ENCODE results near the gene MED16.
"Not testable (repeated sequence)": the region's sequence is repeated elsewhere in the genome, so short reads cannot be mapped to it uniquely, and the experiment has no call there.

Gene MED16

GRCh38 chr19:827710-828321, 65.2 kb downstream of the MED16 start, which contains the start of gene AZU1:
AZU1 (plus strand) TSS chr19:827837; CDS start chr19:827847, 10 bp downstream.
- DNase-seq (ENCODE audit: low read depth in 2 of 2), result no peak

GRCh38 chr19:827314-827709, 65.7 kb downstream of the MED16 start:
- no peak for DNase-seq (ENCODE audit: low read depth in 2 of 2)

DNA sequence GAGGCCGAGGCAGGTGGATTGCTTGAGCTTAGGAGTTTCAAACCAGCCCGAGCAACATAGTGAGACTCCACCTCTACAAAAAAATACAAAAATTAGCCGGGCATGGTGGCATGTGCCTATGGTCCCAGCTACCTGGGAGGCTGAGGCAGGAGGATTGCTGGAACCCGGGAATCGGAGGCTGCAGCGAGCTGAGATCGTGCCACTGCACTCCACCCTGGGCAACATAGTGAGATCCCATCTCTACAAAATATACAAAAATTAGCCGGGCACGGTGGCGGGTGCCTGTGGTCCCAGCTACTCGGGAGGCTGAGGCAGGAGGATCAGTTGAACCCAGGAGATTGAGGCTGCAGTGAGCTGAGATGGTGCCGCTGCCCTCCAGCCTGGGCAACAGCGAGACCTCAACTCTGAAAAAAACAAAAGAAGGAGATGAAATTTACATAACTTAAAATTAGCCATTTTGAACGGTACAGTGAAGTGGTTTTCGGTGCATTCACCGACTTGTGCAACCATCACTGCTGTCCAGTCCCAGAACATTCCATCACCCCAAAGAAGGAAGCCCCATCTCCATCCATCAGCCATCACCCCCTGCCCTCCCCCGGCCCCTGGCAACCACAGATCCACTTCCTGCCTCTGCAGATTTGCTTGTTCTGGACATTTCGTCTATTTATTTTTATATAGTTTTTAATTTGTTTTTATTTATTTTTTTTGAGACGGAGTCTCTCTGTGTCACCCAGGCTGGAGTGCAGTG, 66.9 kb downstream of the MED16 start:
- no peak for DNase-seq (ENCODE audit: low read depth in 2 of 2)

GRCh38 chr19:824885-825284, 68.1 kb downstream of the MED16 start:
- no peak for DNase-seq (ENCODE audit: low read depth in 2 of 2)

GRCh38 chr19:823565-824121, 69.3 kb downstream of the MED16 start:
- no peak for DNase-seq (ENCODE audit: low read depth in 2 of 2)

DNA sequence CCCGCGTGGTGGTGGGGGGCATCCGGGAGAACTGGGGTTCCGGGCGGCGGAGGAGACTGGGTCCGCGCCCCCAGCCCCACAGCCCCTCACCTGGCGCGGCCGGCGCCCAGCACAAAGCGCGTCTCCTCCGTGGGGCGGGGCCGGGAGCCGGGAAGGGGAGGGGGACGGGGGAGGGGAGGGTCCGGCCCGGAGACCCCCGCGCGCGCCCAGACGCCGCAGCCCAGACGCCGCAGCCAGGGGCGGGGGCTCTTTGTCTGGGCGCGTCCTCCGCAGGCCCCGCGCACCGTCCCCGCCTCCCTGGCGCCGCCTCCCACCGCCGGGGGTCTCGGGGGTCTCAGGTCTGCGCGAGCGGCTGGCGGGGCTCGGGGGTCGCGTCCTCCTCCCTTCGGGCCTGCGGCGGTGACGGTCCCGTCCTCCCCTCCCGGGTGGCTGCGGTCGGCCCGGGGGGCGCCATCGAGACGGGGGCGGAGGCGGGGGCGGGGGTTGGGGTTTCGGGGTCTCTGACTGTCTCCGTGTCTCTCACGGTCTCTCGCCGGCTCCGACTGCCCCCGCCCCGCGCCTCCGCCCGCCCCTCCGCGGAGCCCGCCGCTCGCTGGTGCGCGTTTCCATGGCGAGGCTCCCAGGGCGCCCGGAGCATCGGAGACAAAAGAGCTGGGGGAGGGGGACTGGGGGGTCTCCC, 71.0 kb downstream of the MED16 start, which contains the start of gene PLPPR3:
TSS of gene PLPPR3 (minus strand) at position 131 of the 679 bp plus-strand sequence. CDS start 396 bp downstream, outside the sequence.
- no peak for DNase-seq (ENCODE audit: low read depth in 2 of 2)

DNA sequence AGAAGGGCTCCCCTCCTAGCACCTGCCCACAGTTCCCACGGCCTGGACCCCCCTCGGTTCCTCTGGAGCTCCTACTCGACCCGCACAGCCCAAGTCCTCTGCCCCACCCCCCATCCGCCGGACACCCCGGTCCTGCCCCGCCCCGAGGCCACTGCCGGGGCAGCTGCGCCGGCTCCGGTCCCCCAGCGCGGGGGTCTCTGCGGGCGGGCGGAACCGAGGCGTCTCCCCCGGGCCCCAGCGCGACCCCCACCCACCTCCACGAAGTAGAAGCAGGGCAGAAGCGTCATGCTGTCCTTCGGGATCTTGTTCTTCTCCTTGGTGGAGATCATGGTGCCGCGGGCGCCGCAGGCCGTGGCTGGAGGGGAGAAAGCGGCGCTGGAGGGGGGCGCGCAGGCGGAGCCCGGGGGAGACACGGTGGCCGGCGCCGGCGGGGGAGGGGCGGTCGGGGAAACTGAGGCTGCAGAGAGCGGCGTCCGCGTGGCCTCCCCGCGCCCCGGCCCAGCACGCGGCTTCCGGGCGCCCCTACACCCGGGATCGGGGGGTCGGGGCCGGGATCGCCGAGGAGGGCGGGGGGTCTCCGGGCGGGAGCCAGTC, 71.7 kb downstream of the MED16 start:
- no peak for DNase-seq (ENCODE audit: low read depth in 2 of 2)

- DNase-seq (ENCODE audit: low read depth in 2 of 2), result not testable (repeated sequence)
Measured at GRCh38 chr19:820212-820611, 72.8 kb downstream of the MED16 start.
